ENCODE data around the gene RIT2.

RIT2 gene

GRCh38 chr18:43007365-43007764, 108.1 kb downstream of the RIT2 start:
- no peak for FAIRE-seq

- FAIRE-seq = no peak
These were observed 111.1 kb downstream of the RIT2 start for GRCh38 chr18:43004421-43004820.

- FAIRE-seq = no peak
These were observed 113.7 kb downstream of the RIT2 start for GRCh38 chr18:43001821-43002220.

- no peak for FAIRE-seq
These were observed 118.7 kb downstream of the RIT2 start for GRCh38 chr18:42996824-42997223.

- no peak for FAIRE-seq
These were observed 135.1 kb downstream of the RIT2 start for GRCh38 chr18:42980426-42980825.

- FAIRE-seq = no peak
These were observed 137.4 kb downstream of the RIT2 start for GRCh38 chr18:42977982-42978637.

GRCh38 chr18:42976869-42977590, 138.5 kb downstream of the RIT2 start:
- no peak for FAIRE-seq

GRCh38 chr18:42969366-42969765, 146.1 kb downstream of the RIT2 start:
- FAIRE-seq = no peak

- no peak for FAIRE-seq
These were observed 154.2 kb downstream of the RIT2 start for GRCh38 chr18:42961298-42961697.

- FAIRE-seq = no peak
These were observed 156.0 kb downstream of the RIT2 start for GRCh38 chr18:42959528-42959927.

GRCh38 chr18:42958353-42958752, 157.1 kb downstream of the RIT2 start:
- no peak for FAIRE-seq

GRCh38 chr18:42956287-42956686, 159.2 kb downstream of the RIT2 start:
- FAIRE-seq = no peak

- no peak for FAIRE-seq
These were observed 160.6 kb downstream of the RIT2 start for GRCh38 chr18:42954887-42955286.

- FAIRE-seq = no peak
These were observed 162.2 kb downstream of the RIT2 start for GRCh38 chr18:42953306-42953705.

- FAIRE-seq = no peak
These were observed 164.8 kb downstream of the RIT2 start for GRCh38 chr18:42950732-42951131.

- no peak for FAIRE-seq
These were observed 166.7 kb downstream of the RIT2 start for GRCh38 chr18:42948831-42949230.

GRCh38 chr18:42941860-42942259, 173.6 kb downstream of the RIT2 start:
- FAIRE-seq = no peak

- no peak for FAIRE-seq
These were observed 174.5 kb downstream of the RIT2 start for GRCh38 chr18:42941021-42941420.

- no peak for FAIRE-seq
These were observed 178.0 kb downstream of the RIT2 start for GRCh38 chr18:42937436-42937835.

- no peak for FAIRE-seq
These were observed 179.2 kb downstream of the RIT2 start for GRCh38 chr18:42936289-42936688.

GRCh38 chr18:42931491-42931890, 184.0 kb downstream of the RIT2 start:
- FAIRE-seq = no peak

- no peak for FAIRE-seq
These were observed 185.6 kb downstream of the RIT2 start for GRCh38 chr18:42929857-42930256.

GRCh38 chr18:42929181-42929580, 186.3 kb downstream of the RIT2 start:
- FAIRE-seq = no peak

- no peak for FAIRE-seq
These were observed 190.4 kb downstream of the RIT2 start for GRCh38 chr18:42925036-42925435.

GRCh38 chr18:42922363-42922762, 193.1 kb downstream of the RIT2 start:
- FAIRE-seq = no peak

All from islet of Langerhans (tissue), 1 donor.